Left ventricle myocardium superior (tissue), 1 donor: ENCODE measurements around the gene FN3K. TPM values are rescaled to one million over a fixed set of nuclear protein-coding genes. Genes with fewer than 3 reads are reported as not detected.
A peak's percentile ranks its signal among the peaks of the same experiment; 100 is the strongest.
"Not testable (repeated sequence)": the region's sequence is repeated elsewhere in the genome, so short reads cannot be mapped to it uniquely, and the experiment has no call there.

Source experiments
- ATAC-seq: fragments of 200-7000 bp; cut with Tn5 transposase; one replicate; pipeline ENCODE4 v1.9.1; 2020; ENCODE audit warnings: mild to moderate bottlenecking, moderate library complexity
- DNase-seq: peaks from one replicate; pipeline ENCODE4 v3.0.0-alpha.2; 2020
- intact Hi-C: fragments of 100-400 bp; cut with micrococcal nuclease; formaldehyde crosslinking; loops from one replicate; pipeline ENCODE4 v1.11.0; 2022
- total RNA-seq: library from RNA; stranded (reverse); fragmentation: NEBNext Ultra II Directional; extraction: Animal tissue kit (Norgen Biotek cat#: 25700); gene quantifications from one replicate; pipeline ENCODE4 v1.2.1, GENCODE V29; 2021
- donor health status: DM: no; HTN: yes; CAD: no; lungs with severe emphysema.

FN3K gene
- total RNA-seq, 1 donor from 2014 or later = 92.6 TPM

- ATAC-seq (no peak), DNase-seq (no peak)
- intact Hi-C loops = no loop called here
Measured at GRCh38 chr17:82754297-82755208, 19.1 kb downstream of the FN3K start.

DNA sequence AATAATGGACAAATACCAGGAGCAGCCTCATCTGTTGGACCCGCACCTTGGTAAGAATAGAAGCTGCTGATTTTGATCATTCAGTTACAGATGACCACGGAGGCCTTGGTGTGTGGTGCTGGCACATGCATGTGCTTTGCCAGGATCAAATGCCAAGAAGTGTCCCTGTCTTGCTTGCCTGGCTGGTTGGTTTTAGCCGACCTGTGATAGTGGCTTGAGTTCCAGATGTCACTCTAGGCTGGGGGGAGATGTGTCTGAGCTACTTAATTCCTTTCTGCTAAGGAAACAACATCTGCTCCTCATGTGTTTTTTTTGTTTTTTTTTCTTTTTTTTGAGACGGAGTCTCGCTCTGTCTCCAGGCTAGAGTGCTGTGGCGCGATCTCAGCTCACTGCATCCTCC, 20.8 kb downstream of the FN3K start:
- DNase-seq = no peak
- no peak for ATAC-seq
- intact Hi-C loops = no loop called here

DNA sequence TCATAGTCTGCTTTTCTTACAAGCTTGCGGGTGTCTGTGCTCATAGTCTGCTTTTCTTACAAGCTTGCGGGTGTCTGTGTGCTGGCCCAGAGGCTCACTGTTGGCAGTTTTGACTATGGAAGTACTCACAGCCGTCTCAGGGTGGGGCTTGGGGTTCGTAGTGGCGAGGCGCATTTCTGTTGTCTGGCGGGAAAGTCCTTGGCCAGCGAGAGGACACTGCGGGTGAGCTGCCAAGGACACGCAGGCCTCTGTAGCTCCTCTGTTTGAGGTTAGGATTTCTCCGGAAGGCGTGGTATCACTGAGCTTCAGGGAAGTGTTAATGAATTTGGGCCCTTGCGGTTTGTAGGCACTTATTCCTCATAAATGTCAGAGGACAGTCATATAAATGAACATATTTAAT, 30.0 kb downstream of the FN3K start:
- intact Hi-C loops = no loop called here
- peak; percentile 70 for ATAC-seq

DNA sequence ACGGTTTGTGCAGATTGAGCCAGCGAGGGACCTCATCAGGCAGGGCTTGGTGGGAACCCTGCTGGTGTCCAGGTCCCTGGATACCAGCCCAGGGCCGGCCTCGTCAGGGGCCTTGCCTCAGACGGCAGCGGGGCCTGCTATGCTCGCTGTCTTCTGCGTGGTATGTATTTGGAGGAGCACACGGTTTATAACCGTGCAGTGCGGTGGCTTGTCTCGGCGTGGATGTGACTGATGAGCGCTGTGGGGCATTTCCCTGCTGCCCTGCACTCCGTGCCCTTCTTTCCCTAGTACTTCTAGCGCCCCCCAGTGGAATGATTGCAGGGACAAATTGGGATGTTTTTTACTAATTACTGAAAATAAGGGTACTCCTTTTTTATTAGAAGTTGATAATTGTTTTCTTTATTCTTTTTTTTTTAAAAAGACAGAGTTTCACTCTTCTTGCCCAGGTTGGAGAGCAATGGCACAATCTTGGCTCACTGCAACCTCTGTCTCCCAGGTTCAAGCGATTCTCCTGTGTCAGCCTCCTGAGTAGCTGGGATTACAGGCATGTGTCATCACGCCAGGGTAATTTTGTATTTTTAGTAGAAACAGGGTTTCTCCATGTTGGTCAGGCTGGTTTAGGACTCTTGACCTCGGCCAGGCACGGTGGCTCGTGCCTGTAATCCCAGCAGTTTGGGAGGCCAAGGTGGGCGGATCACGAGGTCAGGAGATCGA, 31.8 kb downstream of the FN3K start:
- DNase-seq (no peak), ATAC-seq (peak; percentile 71)
- intact Hi-C loops = no loop called here

More for the DNA sequence above, 30.0 kb downstream of the FN3K start:
- DNase-seq = no peak

- intact Hi-C loops = no loop called here
- ATAC-seq (no peak), DNase-seq (no peak)
Measured at GRCh38 chr17:82769041-82769440, 33.6 kb downstream of the FN3K start.

- ATAC-seq = peak; percentile 36
- DNase-seq = no peak
- intact Hi-C loops = no loop called here
Measured at GRCh38 chr17:82772026-82772425, 36.6 kb downstream of the FN3K start.

DNA sequence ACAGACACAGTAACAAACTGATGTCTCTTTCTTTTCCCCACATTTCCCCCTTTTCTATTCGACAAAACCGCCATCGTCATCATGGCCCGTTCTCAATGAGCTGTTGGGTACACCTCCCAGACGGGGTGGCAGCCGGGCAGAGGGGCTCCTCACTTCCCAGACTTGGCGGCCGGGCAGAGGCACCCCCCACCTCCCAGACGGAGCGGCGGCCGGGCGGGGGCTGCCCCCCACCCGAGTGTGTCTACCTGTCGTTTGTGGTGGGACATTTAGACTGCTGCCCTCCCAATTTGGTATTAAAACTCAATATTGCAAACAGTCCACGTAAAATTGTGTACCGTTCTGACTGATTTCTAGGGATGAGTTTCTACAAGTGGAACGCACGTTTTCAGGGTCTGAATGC, 39.0 kb downstream of the FN3K start:
- DNase-seq, intact Hi-C loops, ATAC-seq: not testable (repeated sequence)

GRCh38 chr17:82775001-82775823, 39.8 kb downstream of the FN3K start:
- ATAC-seq (peak; percentile 68), DNase-seq (peak; percentile 85)
- intact Hi-C loops = no loop called here

GRCh38 chr17:82776454-82776853, 41.0 kb downstream of the FN3K start:
- DNase-seq (no peak), ATAC-seq (no peak)
- intact Hi-C loops = no loop called here

GRCh38 chr17:82777778-82778375, 42.5 kb downstream of the FN3K start:
- DNase-seq, intact Hi-C loops, ATAC-seq: not testable (repeated sequence)

GRCh38 chr17:82779541-82779940, 44.1 kb downstream of the FN3K start:
- intact Hi-C loops = no loop called here
- ATAC-seq = no peak

GRCh38 chr17:82780195-82780594, 44.8 kb downstream of the FN3K start:
- no peak for DNase-seq
- ATAC-seq = no peak
- intact Hi-C loops = no loop called here

More at GRCh38 chr17:82779541-82779940, 44.1 kb downstream of the FN3K start:
- no peak for DNase-seq

DNA sequence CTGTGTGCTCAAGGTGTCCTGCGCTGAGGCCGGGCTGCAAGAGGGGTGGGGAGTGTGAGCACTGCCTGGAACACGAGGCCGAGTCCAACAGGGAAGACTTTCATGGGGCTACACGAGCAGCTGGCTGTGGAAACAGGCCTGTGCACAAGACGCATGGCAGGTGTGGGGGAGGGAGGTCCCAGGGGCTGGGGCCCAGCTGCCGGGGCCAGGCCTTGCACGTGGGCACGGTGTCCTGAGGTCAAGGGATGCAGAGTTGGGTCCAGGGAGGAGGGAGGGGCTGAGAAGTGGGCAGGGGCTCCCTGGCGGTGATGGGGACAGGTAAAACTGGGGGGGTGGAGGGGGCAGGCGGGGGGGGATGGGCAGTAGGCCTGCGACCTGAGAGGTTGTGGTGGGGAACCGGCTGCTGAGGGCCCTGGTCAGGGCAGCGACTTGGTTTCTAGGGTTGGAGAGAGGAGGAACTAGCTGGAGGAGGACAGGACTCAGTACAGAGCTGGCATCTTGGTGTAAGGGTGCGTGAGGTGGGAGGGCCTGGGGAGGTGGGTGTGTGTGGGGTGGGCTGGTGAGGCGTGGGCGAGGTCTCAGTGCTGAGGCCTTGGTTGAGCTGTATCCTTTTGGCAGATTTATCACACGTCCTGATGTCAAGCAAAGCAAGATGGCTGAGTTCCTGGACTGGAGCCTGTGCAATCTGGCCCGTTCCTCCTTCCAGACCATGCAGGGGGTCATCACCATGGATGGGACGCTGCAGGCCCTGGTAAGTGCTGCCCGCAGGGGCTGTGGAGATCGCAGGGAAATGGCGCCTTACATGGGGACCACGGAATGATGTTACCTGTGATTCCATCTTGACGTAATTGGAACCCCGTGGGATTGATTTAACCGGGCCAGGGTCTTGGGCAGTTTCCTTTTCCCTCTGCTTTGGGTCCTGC, 45.8 kb downstream of the FN3K start:
- no peak for DNase-seq
- peak; percentile 11 for ATAC-seq
- intact Hi-C loops = no loop called here

- ATAC-seq (peak; percentile 95), DNase-seq (peak; percentile 90)
- intact Hi-C loops = no loop called here
Measured at GRCh38 chr17:82781894-82782274, 46.5 kb downstream of the FN3K start.

DNA sequence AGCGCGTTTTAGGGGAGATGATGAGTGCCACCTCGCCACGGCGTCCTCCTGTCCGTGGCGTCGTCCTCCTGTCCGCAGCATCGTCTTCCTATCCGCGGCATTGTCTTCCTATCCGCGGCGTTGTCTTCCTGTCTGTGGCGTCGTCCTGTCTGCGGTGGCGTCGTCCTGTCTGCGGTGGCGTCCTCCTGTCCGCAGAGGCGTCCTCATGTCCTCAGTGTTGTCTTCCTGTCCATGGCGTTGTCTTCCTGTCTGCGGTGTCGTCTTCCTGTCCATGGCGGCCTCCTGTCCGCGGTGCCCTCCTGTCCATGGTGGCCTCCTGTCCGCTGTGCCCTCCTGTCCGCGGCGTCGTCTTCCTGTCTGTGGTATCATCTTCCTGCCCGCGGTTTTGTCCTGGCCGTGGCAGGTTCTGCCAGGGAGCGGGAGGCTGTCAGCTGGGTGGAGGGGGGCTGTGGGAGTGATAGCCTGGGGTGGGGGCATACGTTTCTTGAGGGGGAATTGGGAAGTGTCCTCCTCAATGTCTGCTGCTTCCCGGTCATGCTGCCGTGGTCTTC, 47.3 kb downstream of the FN3K start:
- DNase-seq (no peak), ATAC-seq (peak; percentile 29)
- intact Hi-C loops = no loop called here

DNA sequence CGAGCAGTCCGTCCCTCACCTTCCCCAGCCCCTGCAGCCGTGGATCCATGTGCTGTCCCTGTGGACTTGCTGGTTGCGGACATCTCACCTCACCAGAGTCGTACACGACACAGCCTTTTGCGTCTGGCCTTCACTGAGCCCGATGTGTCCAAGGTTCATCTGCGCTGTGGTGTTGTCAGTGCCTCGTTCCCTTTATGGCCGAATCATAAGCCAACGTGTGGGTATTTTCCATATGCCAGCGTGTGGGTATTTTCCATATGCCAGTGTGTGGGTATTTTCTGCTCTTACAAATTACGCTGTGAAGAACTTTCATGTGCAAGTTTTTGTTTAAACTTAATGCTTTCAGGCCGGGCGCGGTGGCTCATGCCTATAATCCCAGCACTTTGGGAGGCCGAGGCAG, 48.1 kb downstream of the FN3K start:
- intact Hi-C loops = no loop called here
- DNase-seq (no peak), ATAC-seq (no peak)

- intact Hi-C loops, DNase-seq, ATAC-seq: not testable (repeated sequence)
Measured at GRCh38 chr17:82785581-82785980, 50.2 kb downstream of the FN3K start.

DNA sequence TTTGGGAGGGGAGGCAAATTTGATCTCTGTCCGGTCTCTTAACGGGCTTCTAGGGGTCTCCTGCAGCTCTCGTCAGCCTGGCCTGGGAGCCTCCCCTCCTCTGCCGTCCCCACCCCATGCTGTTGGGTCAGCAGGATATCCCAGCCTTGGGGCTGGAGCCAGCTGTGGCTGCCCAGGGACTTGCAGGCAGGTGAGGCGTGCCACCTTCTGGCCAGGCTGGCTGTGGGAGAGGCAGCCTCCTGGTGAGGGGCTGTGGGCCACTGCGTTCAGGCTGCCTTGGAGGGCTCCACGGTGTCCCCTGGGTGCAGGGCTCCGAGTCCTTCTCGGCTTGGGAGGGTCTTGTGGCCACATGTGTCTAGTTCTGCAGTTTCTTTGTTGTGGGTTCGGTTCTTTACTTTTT, 51.0 kb downstream of the FN3K start:
- intact Hi-C loops = no loop called here
- DNase-seq (no peak), ATAC-seq (no peak)
